Measurements from ENCODE around the gene BMP8A.

GRCh38 chr1:39568208-39568607, 76.8 kb downstream of the BMP8A start:
- TF ChIP-seq CTCF (conservative IDR thresholded peaks at IDR 0.05; ENCODE audit: low read depth, low read length), result no peak
- no peak for TF ChIP-seq EZH2 (IDR thresholded peaks at IDR 0.05; ENCODE audit: low read length, unreplicated experiment)

Data from PC-3 (cell line).